SK-N-MC (cell line): ENCODE measurements around the gene MTG1.

Experiments used
- DNase-seq: peaks from one replicate; pipeline ENCODE4 v3.0.0-alpha.2; 2011; ENCODE audit warnings: low read depth, low spot score
- H3K27ac ChIP-seq: fragments of 200-600 bp; sonication (generic); 2 replicates; pipeline ENCODE4 v1.5.1; 2016; ENCODE audit warnings: mixed run types
- H3K36me3 ChIP-seq: fragments of 200-600 bp; sonication (generic); 2 replicates; pipeline ENCODE4 v1.6.1; 2017; ENCODE audit warnings: antibody characterized with exemption, low read length, mixed read lengths; ENCODE audit not compliant: insufficient read depth
- H3K4me3 ChIP-seq: fragments of 200-600 bp; sonication (generic); 2 replicates; pipeline ENCODE4 v1.5.1; 2016
- H3K9ac ChIP-seq: fragments of 200-600 bp; sonication (generic); 2 replicates; pipeline ENCODE4 v1.8.0; 2017; ENCODE audit warnings: mixed run types, mixed read lengths; ENCODE audit not compliant: insufficient read length
- H3K9me3 ChIP-seq: fragments of 200-600 bp; sonication (generic); 2 replicates; pipeline ENCODE4 v1.6.1; 2017; ENCODE audit warnings: low read depth, mild to moderate bottlenecking, antibody characterized with exemption, low read length, moderate library complexity, mixed read lengths
- EZH2 ChIP-seq: fragments of 200-600 bp; sonication (generic); IDR thresholded peaks from one replicate; pipeline ENCODE4 v1.6.1; 2017; ENCODE audit warnings: antibody characterized with exemption
- FOXP2 ChIP-seq: optimal IDR thresholded peaks from 2 replicates; pipeline ENCODE3; 2011; ENCODE audit warnings: mild to moderate bottlenecking, moderate library complexity; ENCODE audit not compliant: insufficient read depth; ENCODE audit errors: extremely low read length, control extremely low read depth
- POLR2AphosphoS5 ChIP-seq: IDR thresholded peaks from 2 replicates; pipeline ENCODE4 v1.6.1; 2012; ENCODE audit warnings: mild to moderate bottlenecking, low read depth, low read length, borderline replicate concordance

The MTG1 gene

GRCh38 chr10:133391249-133391635, 2.7 kb upstream of the MTG1 start:
- no peak overlapping the region for H3K9ac ChIP-seq
- no peaks in the 10 kb centered on the region for H3K9me3 ChIP-seq
- TF ChIP-seq EZH2 = no peak
- no peak overlapping the region for H3K4me3 ChIP-seq
- H3K27ac ChIP-seq = no peak overlapping the region
- DNase-seq = no peak
- H3K36me3 ChIP-seq = no peaks in the 10 kb centered on the region; the same call in 1 of the 2 replicates

- Histone ChIP-seq H3K36me3 (no peaks in the 10 kb centered on the region; the same call in 1 of the 2 replicates), H3K9me3 (no peaks in the 10 kb centered on the region), H3K4me3 (no peak overlapping the region), H3K27ac (no peak overlapping the region), H3K9ac (no peak overlapping the region)
- no peak for TF ChIP-seq EZH2
- no peak for DNase-seq
Observed at GRCh38 chr10:133391761-133392518, 2.0 kb upstream of the MTG1 start.

GRCh38 chr10:133393401-133394063, 425 bp upstream of the MTG1 start:
- Histone ChIP-seq H3K27ac (peak overlapping the region; percentile 68; the same call in 1 of the 2 replicates), H3K36me3 (peaks cover 5% of the 10 kb centered on the region; the same call in 1 of the 2 replicates), H3K9me3 (no peaks in the 10 kb centered on the region), H3K9ac (peak overlapping the region; percentile 66), H3K4me3 (peak overlapping the region; percentile 84)
- TF ChIP-seq EZH2 (no peak), POLR2AphosphoS5 (no peak), FOXP2 (no peak)
- DNase-seq = no peak

- H3K4me3 ChIP-seq = peak overlapping the region; percentile 84
- peaks cover 7% of the 10 kb centered on the region; the same call in 1 of the 2 replicates for H3K36me3 ChIP-seq
- DNase-seq = no peak
- H3K9ac ChIP-seq = peak overlapping the region; percentile 90
- no peak overlapping the region for H3K27ac ChIP-seq
- no peak for TF ChIP-seq EZH2
- no peak for TF ChIP-seq FOXP2
- TF ChIP-seq POLR2AphosphoS5 = no peak
- no peaks in the 10 kb centered on the region for H3K9me3 ChIP-seq
Observed at GRCh38 chr10:133394801-133395221, 854 bp downstream of the MTG1 start.

- H3K9ac ChIP-seq = no peak overlapping the region
- DNase-seq = no peak
- no peak for TF ChIP-seq FOXP2
- TF ChIP-seq POLR2AphosphoS5 = no peak
- no peak for TF ChIP-seq EZH2
- H3K4me3 ChIP-seq = no peak overlapping the region
- H3K9me3 ChIP-seq = no peaks in the 10 kb centered on the region
- H3K27ac ChIP-seq = no peak overlapping the region
- peaks cover 7% of the 10 kb centered on the region; the same call in 1 of the 2 replicates for H3K36me3 ChIP-seq
Observed at GRCh38 chr10:133396035-133396624, 2.2 kb downstream of the MTG1 start.

GRCh38 chr10:133397938-133398337, 4.0 kb downstream of the MTG1 start:
- H3K36me3 ChIP-seq = peaks cover 10% of the 10 kb centered on the region; the same call in 1 of the 2 replicates

GRCh38 chr10:133399123-133399601, 5.2 kb downstream of the MTG1 start:
- H3K9ac ChIP-seq = no peak overlapping the region

More at GRCh38 chr10:133397938-133398337, 4.0 kb downstream of the MTG1 start:
- no peak overlapping the region for H3K9ac ChIP-seq
- TF ChIP-seq FOXP2 (no peak), EZH2 (no peak), POLR2AphosphoS5 (no peak)
- no peaks in the 10 kb centered on the region for H3K9me3 ChIP-seq
- H3K4me3 ChIP-seq = no peak overlapping the region
- no peak overlapping the region for H3K27ac ChIP-seq
- DNase-seq = no peak

More at GRCh38 chr10:133399123-133399601, 5.2 kb downstream of the MTG1 start:
- no peaks in the 10 kb centered on the region for H3K9me3 ChIP-seq
- H3K27ac ChIP-seq = no peak overlapping the region
- H3K36me3 ChIP-seq = peaks cover 12% of the 10 kb centered on the region; the same call in 1 of the 2 replicates
- H3K4me3 ChIP-seq = no peak overlapping the region
- DNase-seq = no peak
- TF ChIP-seq EZH2 (no peak), FOXP2 (no peak), POLR2AphosphoS5 (no peak)
